Subcutaneous abdominal adipose tissue (tissue), 5 donors: ENCODE measurements around the gene ATP2B2.

Experiments
- H3K27ac ChIP-seq: one replicate; pipeline ENCODE4 v1.7.0; 2013; ENCODE audit warnings: low read depth, mild to moderate bottlenecking, inconsistent platforms, low read length, moderate library complexity
- H3K27me3 ChIP-seq, 5 donors: one replicate each; pipeline ENCODE4 v1.7.0; 2013; ENCODE audit warnings: low read length in 5 of 5, inconsistent platforms in 1 of 5; ENCODE audit not compliant: control insufficient read depth in 5 of 5, insufficient read depth in 4 of 5
- H3K36me3 ChIP-seq, 5 donors: one replicate each; pipeline ENCODE4 v1.7.0; 2013; ENCODE audit warnings: low read length in 5 of 5; ENCODE audit not compliant: control insufficient read depth in 5 of 5, insufficient read depth in 5 of 5
- H3K4me1 ChIP-seq, 5 donors: one replicate each; pipeline ENCODE4 v1.7.0; 2013; ENCODE audit warnings: low read length in 5 of 5, mild to moderate bottlenecking in 3 of 5, moderate library complexity in 1 of 5; ENCODE audit not compliant: control insufficient read depth in 5 of 5, insufficient read depth in 5 of 5
- H3K4me3 ChIP-seq, 5 donors: one replicate each; pipeline ENCODE4 v1.7.0; 2013; ENCODE audit warnings: low read length in 5 of 5, low read depth in 1 of 5
- H3K9ac ChIP-seq, 5 donors: one replicate each; pipeline ENCODE4 v1.7.0; 2013; ENCODE audit warnings: low read length in 5 of 5, mild to moderate bottlenecking in 4 of 5, moderate library complexity in 3 of 5
- H3K9me3 ChIP-seq, 5 donors: one replicate each; pipeline ENCODE4 v1.7.0; 2013; ENCODE audit warnings: low read length in 5 of 5; ENCODE audit not compliant: control insufficient read depth in 5 of 5
- donor health status: healthy.
- donor health status: healthy.
- donor health status: healthy.
- donor health status: healthy.
- donor health status: healthy.

ATP2B2 gene

GRCh38 chr3:10506696-10507095, 1.3 kb upstream of the ATP2B2 start:
- no peaks in the 10 kb centered on the region for H3K36me3 ChIP-seq
- no peak overlapping the region for H3K9ac ChIP-seq
- no peaks in the 10 kb centered on the region for H3K9me3 ChIP-seq
- peaks cover 24 to 49% (median 40%) of the 10 kb centered on the region in 5 donors for H3K27me3 ChIP-seq
- H3K4me3 ChIP-seq = no peak overlapping the region
- H3K4me1 ChIP-seq = peaks cover 0 to 9% (median 4%) of the 10 kb centered on the region in 5 donors
- H3K27ac ChIP-seq = no peak overlapping the region

- no peaks in the 10 kb centered on the region for H3K9me3 ChIP-seq
- H3K4me3 ChIP-seq = no peak overlapping the region
- H3K4me1 ChIP-seq = peaks cover 0 to 9% (median 4%) of the 10 kb centered on the region in 5 donors
- peak overlapping the region in 1 of 5 donors; percentile 35 for H3K9ac ChIP-seq
- H3K36me3 ChIP-seq = no peaks in the 10 kb centered on the region
- H3K27ac ChIP-seq = no peak overlapping the region
- peaks cover 24 to 49% (median 42%) of the 10 kb centered on the region in 5 donors for H3K27me3 ChIP-seq
Observed at GRCh38 chr3:10505791-10506585, 602 bp upstream of the ATP2B2 start.

- H3K4me1 ChIP-seq = peaks cover 0 to 9% (median 4%) of the 10 kb centered on the region in 5 donors
- H3K4me3 ChIP-seq = no peak overlapping the region
- peaks cover 24 to 53% (median 42%) of the 10 kb centered on the region in 5 donors for H3K27me3 ChIP-seq
- no peaks in the 10 kb centered on the region for H3K36me3 ChIP-seq
- no peaks in the 10 kb centered on the region for H3K9me3 ChIP-seq
- no peak overlapping the region for H3K9ac ChIP-seq
- H3K27ac ChIP-seq = no peak overlapping the region
Observed at GRCh38 chr3:10504171-10505049, 976 bp downstream of the ATP2B2 start.

GRCh38 chr3:10503217-10503796, 2.1 kb downstream of the ATP2B2 start:
- peaks cover 0 to 9% (median 4%) of the 10 kb centered on the region in 5 donors for H3K4me1 ChIP-seq
- H3K36me3 ChIP-seq = no peaks in the 10 kb centered on the region
- no peak overlapping the region for H3K27ac ChIP-seq
- H3K9ac ChIP-seq = no peak overlapping the region
- H3K4me3 ChIP-seq = no peak overlapping the region
- no peaks in the 10 kb centered on the region for H3K9me3 ChIP-seq
- H3K27me3 ChIP-seq = peaks cover 24 to 53% (median 41%) of the 10 kb centered on the region in 5 donors

- Histone ChIP-seq H3K27ac (no peak overlapping the region), H3K36me3 (no peaks in the 10 kb centered on the region), H3K27me3 (peaks cover 24 to 49% (median 41%) of the 10 kb centered on the region in 5 donors), H3K9me3 (no peaks in the 10 kb centered on the region), H3K9ac (no peak overlapping the region), H3K4me3 (no peak overlapping the region), H3K4me1 (peaks cover 0 to 9% (median 4%) of the 10 kb centered on the region in 5 donors)
Observed at GRCh38 chr3:10502185-10502880, 3.1 kb downstream of the ATP2B2 start.

GRCh38 chr3:10501664-10502052, 3.7 kb downstream of the ATP2B2 start:
- no peak overlapping the region for H3K9ac ChIP-seq
- H3K36me3 ChIP-seq = no peaks in the 10 kb centered on the region
- no peaks in the 10 kb centered on the region for H3K9me3 ChIP-seq
- H3K4me1 ChIP-seq = peaks cover 0 to 9% (median 4%) of the 10 kb centered on the region in 5 donors
- no peak overlapping the region for H3K27ac ChIP-seq
- peaks cover 19 to 45% (median 37%) of the 10 kb centered on the region in 5 donors for H3K27me3 ChIP-seq
- H3K4me3 ChIP-seq = no peak overlapping the region

GRCh38 chr3:10500717-10501663, 4.4 kb downstream of the ATP2B2 start:
- Histone ChIP-seq H3K9ac (no peak overlapping the region), H3K4me3 (no peak overlapping the region), H3K27me3 (peaks cover 14 to 39% (median 32%) of the 10 kb centered on the region in 5 donors), H3K36me3 (no peaks in the 10 kb centered on the region), H3K4me1 (peaks cover 0 to 8% (median 4%) of the 10 kb centered on the region in 5 donors), H3K27ac (no peak overlapping the region), H3K9me3 (no peaks in the 10 kb centered on the region)

GRCh38 chr3:10498271-10498670, 7.1 kb downstream of the ATP2B2 start:
- H3K36me3 ChIP-seq = no peaks in the 10 kb centered on the region
- H3K27me3 ChIP-seq = peaks cover 5 to 19% (median 12%) of the 10 kb centered on the region in 5 donors
- no peaks in the 10 kb centered on the region for H3K9me3 ChIP-seq
- no peaks in the 10 kb centered on the region for H3K4me1 ChIP-seq
- H3K4me3 ChIP-seq = no peak overlapping the region
- no peak overlapping the region for H3K27ac ChIP-seq
- no peak overlapping the region for H3K9ac ChIP-seq

GRCh38 chr3:10497439-10497838, 7.9 kb downstream of the ATP2B2 start:
- Histone ChIP-seq H3K36me3 (no peaks in the 10 kb centered on the region), H3K27ac (no peak overlapping the region), H3K4me3 (no peak overlapping the region), H3K27me3 (peaks cover 3 to 13% (median 9%) of the 10 kb centered on the region in 5 donors), H3K4me1 (no peaks in the 10 kb centered on the region), H3K9ac (no peak overlapping the region), H3K9me3 (no peaks in the 10 kb centered on the region)
